ENCODE measurements around the gene CBFA2T3.

CBFA2T3 gene

DNA sequence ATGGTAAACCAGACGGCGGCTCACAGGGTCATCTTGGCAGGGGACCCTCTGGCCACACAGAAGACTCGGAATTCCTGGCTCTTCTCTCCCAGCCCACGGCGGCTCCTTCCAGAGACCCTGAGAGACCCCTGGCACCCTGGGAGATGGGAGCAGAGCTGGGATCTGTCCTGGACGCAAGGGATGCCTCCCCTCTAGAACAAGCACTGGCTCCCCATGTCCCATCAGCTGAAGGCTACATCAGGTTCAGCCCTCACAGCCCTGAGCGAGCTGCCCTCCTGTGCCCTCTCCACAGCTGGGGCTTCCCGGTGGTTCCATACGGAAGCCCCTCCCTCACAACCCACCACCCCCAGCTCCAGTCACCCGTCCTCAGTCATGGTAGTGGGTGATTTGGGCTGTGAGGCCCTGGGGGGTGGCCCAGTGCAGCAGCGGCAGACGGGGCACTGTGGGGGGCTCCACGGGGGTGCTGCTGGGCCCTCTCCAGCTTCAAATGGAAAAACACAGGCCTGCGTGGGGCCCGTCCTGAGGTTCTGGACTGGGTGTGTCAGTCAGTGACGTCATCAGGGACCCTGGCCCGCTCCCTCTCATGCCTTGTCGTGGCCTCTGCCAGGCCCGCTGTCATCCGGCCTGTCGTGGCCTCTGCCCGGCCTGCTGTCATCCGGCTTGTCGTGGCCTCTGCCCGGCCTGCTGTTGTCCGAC, 13.0 kb upstream of the CBFA2T3 start:
- peak overlapping the region; percentile 98 for H3K27ac ChIP-seq
- no peaks in the 10 kb centered on the region for H3K36me3 ChIP-seq
- H3K4me3 ChIP-seq, result no peak overlapping the region
- no peaks in the 10 kb centered on the region for H4K20me1 ChIP-seq
- TF ChIP-seq Cebpa-rat (IDR thresholded peaks at IDR 0.05), result no peak
- H3K9ac ChIP-seq, result peak overlapping the region; percentile 84
- peak overlapping the region; percentile 96 for H3K4me2 ChIP-seq
- no peaks in the 10 kb centered on the region for H3K9me3 ChIP-seq
- peaks cover 97% of the 10 kb centered on the region for H3K4me1 ChIP-seq
- H3K27me3 ChIP-seq, result no peaks in the 10 kb centered on the region

DNA sequence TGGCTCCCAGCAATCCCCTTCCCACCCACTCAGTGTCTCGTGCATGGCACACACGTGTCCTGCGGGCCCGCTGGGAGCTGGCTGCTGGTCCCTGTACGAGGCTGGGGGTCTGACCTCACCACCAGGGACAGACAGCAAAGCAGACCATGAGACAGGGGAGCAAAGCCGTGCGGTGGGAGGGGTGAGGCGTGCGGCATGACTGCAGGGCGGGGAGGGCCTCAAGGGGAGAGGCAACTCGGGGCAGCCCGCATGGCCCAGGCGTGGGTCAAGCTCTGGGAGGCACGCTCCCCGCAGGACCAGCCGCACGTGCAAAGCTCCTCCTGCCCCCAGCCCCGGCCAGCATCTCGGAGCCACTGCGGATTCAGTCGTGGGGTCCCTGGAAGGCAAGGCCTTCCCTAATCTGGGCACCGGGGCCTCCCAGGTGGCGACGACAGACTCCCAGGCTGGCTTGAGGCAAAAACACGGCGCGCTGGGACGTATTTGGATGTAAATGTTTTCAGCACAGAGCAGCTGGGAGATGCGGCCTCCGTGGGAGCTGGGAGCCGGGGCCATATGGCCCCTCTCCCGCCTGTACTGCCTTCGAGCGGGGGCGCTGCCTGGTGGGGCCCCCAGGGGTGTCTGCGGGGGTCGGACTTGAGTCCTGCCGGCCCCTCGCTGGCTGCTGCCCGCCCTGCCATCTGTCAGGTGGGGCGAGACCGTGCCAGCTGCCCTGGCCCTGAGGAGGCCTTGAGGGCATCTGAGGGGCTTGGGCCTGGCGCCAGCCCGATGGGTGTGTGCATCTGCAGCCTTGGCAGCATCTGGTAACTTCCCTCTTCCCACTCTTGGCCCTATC, 12.2 kb upstream of the CBFA2T3 start:
- H3K9ac ChIP-seq, result peak overlapping the region; percentile 51
- H4K20me1 ChIP-seq, result no peaks in the 10 kb centered on the region
- no peak for TF ChIP-seq Cebpa-rat (IDR thresholded peaks at IDR 0.05)
- peak overlapping the region; percentile 96 for H3K4me2 ChIP-seq
- no peaks in the 10 kb centered on the region for H3K9me3 ChIP-seq
- peak overlapping the region; percentile 98 for H3K27ac ChIP-seq
- no peaks in the 10 kb centered on the region for H3K36me3 ChIP-seq
- H3K4me3 ChIP-seq, result no peak overlapping the region
- H3K27me3 ChIP-seq, result no peaks in the 10 kb centered on the region
- peaks cover 97% of the 10 kb centered on the region for H3K4me1 ChIP-seq

DNA sequence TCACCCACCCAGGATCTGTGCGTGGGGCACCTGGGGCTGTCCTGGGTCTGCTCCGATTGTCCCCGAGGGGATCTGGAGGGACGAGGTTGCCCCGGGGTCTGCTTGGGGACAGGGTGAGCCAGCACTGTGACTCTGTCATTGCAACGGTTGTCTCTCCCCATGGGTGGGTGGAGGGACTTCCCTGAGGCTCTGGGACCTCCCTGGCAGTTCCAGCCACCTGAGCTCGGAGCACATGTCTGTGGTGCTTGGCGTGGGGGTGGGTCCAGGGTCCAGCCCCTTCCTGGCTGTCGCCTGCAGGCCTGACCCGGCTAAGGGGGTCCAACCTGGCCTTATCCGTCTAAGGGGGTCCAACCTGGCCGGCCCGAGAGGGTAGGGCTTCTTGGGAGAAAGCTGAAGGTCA, 8.5 kb upstream of the CBFA2T3 start:
- Histone ChIP-seq H3K4me3 (no peak overlapping the region), H3K9me3 (no peaks in the 10 kb centered on the region), H3K27ac (peak overlapping the region; percentile 93), H3K4me1 (peaks cover 96% of the 10 kb centered on the region), H3K36me3 (no peaks in the 10 kb centered on the region), H4K20me1 (no peaks in the 10 kb centered on the region), H3K27me3 (no peaks in the 10 kb centered on the region), H3K4me2 (peak overlapping the region; percentile 96), H3K9ac (peak overlapping the region; percentile 73)
- TF ChIP-seq Cebpa-rat (IDR thresholded peaks at IDR 0.05), result no peak

DNA sequence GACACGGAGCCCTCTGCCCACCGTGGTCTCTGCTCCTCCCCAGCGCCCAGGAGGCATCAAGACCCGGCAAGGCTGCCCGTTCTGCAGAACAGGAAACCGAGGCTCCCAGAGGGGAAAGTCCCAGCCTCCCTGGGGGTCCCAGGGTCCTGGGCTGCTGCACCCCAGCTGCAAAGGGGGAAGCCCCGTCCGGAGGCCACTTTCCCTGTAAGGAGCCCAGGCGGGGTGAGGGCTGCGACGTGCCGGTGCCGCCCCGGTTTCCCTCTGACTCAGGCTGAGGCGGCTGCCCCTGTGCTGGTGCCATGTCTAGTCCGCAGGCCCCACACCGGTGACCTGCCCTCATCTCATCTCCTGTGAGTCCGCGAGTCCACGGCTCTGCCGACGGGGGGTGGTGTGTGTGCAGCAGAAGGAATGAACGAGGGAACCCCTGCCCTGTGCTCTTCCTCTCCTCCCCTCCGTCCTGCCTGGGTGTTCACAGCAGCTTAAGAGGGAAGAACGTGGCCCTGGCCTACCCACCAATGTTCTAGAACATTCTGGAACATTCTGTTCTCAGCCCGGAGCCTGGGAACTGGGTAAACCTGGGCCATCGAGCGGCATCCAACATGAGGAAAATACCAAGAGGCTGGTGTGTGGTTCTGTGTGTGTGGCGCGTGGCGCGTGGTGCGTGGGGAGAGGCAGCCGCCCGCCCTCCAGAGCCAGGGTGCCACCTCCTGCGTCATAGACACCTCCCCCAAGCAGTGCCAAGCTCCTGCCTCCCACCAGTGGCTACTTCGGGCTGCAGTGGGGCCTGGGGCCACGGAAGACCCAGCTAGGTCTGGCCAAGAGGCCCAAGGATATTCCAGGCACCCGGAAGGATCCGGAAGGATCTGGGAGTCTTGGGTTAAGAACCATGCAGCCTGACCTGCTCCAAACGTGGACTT, 7.0 kb upstream of the CBFA2T3 start:
- H3K27ac ChIP-seq, result peak overlapping the region; percentile 93
- peaks cover 86% of the 10 kb centered on the region for H3K4me1 ChIP-seq

DNA sequence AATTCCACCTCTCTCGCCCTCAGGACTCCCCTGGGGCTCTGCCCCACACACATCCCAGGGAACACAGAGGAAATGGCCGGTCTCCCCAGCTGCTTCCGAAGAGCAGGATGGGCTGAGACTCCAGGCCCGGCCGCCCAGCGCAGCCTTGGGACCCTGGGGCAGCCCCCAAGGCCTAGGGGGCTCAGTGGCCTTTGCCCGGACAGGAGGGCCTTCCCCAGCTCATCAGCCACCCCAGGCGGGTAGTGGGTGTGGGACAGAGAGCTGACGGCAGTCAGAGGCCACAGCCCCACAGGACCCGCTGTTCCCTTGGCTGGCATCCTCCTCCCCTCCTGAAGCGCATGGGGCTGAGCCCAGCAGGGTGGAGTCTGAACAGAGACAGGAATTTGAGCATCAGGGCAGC, 6.2 kb upstream of the CBFA2T3 start:
- TF ChIP-seq Cebpa-rat (IDR thresholded peaks at IDR 0.05), result no peak
- Histone ChIP-seq H4K20me1 (no peaks in the 10 kb centered on the region), H3K27me3 (no peaks in the 10 kb centered on the region), H3K9ac (peak overlapping the region; percentile 73), H3K4me1 (peaks cover 83% of the 10 kb centered on the region), H3K9me3 (no peaks in the 10 kb centered on the region), H3K36me3 (no peaks in the 10 kb centered on the region), H3K4me2 (peak overlapping the region; percentile 96), H3K4me3 (peak overlapping the region; percentile 47), H3K27ac (peak overlapping the region; percentile 93)

More for the DNA sequence above, 7.0 kb upstream of the CBFA2T3 start:
- peak overlapping the region; percentile 96 for H3K4me2 ChIP-seq
- H3K9ac ChIP-seq, result peak overlapping the region; percentile 73
- H3K9me3 ChIP-seq, result no peaks in the 10 kb centered on the region
- no peak for TF ChIP-seq Cebpa-rat (IDR thresholded peaks at IDR 0.05)
- peak overlapping the region; percentile 47 for H3K4me3 ChIP-seq
- H4K20me1 ChIP-seq, result no peaks in the 10 kb centered on the region
- no peaks in the 10 kb centered on the region for H3K27me3 ChIP-seq
- H3K36me3 ChIP-seq, result no peaks in the 10 kb centered on the region

DNA sequence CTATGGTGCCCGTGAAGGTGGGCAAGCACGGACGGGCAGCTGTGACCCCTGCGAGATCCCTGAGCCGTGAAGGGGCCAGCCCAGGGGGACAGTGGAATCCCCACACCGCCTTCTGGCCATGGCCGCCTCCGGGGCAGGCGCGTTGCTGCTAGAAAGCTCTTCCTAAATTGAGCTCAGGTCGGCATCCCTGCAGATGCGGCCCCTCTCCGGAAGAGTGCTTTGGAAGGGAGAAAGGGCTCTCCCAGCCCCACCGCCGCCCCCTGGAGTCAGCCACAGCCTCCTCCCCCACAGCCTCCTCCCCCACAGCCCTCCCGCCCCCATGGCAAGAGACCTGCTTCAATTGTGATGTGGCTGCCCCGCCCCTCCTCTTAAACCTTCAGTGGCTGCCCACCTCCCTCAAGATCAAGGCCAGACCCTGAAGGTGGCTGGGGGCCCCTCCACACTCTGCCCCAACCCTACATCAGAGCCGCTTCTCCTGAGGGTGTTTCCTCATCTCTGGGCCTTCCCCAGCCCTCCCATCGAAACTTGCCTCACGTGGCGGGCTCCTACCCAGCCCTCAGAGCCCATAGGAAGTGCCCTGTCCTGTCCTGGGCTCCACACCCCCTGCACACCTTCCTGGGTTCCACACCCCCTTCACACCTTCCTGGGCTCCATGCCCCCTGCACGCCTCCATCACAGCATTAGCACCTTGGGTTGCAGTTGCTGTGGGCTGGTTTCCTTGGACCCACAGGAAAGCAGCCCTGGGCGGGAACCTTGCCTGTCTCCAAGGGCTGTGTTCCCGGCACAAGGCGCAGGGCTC, 5.5 kb upstream of the CBFA2T3 start:
- H3K27ac ChIP-seq, result peak overlapping the region; percentile 93
- H3K27me3 ChIP-seq, result no peaks in the 10 kb centered on the region
- H3K4me1 ChIP-seq, result peaks cover 83% of the 10 kb centered on the region

DNA sequence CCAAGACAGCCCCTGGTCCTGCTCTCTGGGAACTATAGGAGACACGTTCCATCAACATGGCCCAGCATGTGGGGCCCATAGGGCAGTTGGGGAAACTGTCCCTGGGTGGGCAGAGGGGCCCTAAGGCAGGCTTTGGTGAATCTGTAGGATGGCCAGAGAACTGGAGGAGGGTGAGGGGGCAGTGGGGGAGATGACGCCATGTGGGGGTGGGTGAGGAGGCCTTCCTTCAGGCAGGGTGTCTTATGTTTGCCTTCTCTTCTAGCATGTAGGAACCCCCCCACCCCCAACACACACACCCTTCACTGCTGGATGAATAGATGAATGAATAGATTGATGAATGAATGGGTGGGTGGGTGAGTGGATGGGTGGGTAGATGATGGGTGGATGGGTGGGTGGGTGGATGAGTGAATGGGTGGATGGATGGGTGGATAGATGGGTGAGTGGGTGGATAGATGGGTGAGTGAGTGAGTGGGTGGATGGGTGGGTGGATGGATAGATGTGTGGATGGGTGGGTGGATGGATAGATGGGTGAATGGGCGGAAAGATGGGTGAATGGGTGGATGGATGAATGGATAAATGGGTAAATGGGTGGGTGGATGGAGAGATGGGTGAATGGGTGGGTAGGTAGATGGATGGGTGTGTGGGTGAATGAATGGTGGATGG, 2.5 kb upstream of the CBFA2T3 start:
- Histone ChIP-seq H3K4me3 (peak overlapping the region; percentile 29; the same call in 1 of the 2 replicates), H3K9me3 (no peaks in the 10 kb centered on the region), H3K4me2 (peak overlapping the region; percentile 98), H3K27ac (peak overlapping the region; percentile 98), H3K27me3 (no peaks in the 10 kb centered on the region), H3K4me1 (peaks cover 81% of the 10 kb centered on the region), H3K9ac (peak overlapping the region; percentile 76), H4K20me1 (peaks cover 10% of the 10 kb centered on the region), H3K36me3 (no peaks in the 10 kb centered on the region)
- no peak for TF ChIP-seq Cebpa-rat (IDR thresholded peaks at IDR 0.05)

More for the DNA sequence above, 5.5 kb upstream of the CBFA2T3 start:
- Histone ChIP-seq H3K4me3 (peak overlapping the region; percentile 48), H3K9ac (peak overlapping the region; percentile 75), H3K4me2 (peak overlapping the region; percentile 96), H4K20me1 (no peaks in the 10 kb centered on the region), H3K36me3 (no peaks in the 10 kb centered on the region), H3K9me3 (no peaks in the 10 kb centered on the region)
- TF ChIP-seq Cebpa-rat (IDR thresholded peaks at IDR 0.05), result no peak

DNA sequence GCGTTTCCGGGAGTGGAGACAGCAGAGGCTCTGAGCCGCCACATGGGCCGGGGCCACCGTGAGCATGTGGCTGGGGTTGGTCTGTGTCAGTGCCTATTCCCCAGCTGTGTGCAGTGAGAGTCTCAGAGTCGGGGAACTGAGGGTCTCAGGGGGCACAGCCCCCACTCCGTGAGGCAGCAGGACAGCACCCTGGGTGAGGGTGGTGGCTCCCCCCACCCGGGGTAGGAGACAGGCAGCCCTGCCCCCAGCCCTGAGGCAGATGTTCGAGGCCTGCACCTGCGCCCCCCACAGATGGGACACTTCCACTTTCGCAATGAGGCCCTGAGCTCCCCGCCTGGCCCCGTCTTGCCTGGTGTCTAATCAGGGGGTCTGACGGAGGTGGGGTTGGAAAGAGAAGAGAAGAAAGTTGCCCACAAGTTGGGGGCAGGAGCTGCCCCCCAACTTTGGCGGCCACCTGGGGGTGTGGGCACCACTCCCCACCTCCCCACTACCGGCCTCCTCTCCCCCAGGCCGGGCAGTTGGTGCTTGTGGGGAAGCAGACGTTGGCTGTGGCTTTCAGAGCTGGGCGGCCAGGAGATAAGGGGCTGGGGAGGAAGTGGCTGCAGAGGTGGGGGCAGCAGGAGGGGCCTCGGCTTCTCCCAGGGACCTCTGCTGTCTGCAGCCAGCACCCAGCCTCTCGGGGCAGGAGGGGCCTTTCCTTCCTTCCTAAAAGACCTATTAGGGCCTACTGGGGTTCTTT, 1.8 kb upstream of the CBFA2T3 start:
- Histone ChIP-seq H4K20me1 (peaks cover 17% of the 10 kb centered on the region), H3K9ac (peak overlapping the region; percentile 94), H3K9me3 (no peaks in the 10 kb centered on the region), H3K4me3 (peak overlapping the region; percentile 78), H3K27ac (peak overlapping the region; percentile 98), H3K4me2 (peak overlapping the region; percentile 98), H3K4me1 (peaks cover 81% of the 10 kb centered on the region), H3K36me3 (no peaks in the 10 kb centered on the region), H3K27me3 (no peaks in the 10 kb centered on the region)
- TF ChIP-seq Cebpa-rat (IDR thresholded peaks at IDR 0.05), result peak; percentile 96
